ENCODE data around the gene CGNL1. TPM values are rescaled to one million over a fixed set of nuclear protein-coding genes. Genes with fewer than 3 reads are reported as not detected.

The CGNL1 gene
- polyA plus RNA-seq, 1 experiment = 0.06 TPM

- POLR2A ChIA-PET = no interaction called here
- TF ChIP-seq CTCF (IDR thresholded peaks at IDR 0.05; ENCODE audit: insufficient read depth, low read depth, low read length) = no peak
- H3K36me3 ChIP-seq (ENCODE audit: control insufficient read depth, insufficient read depth, low read length) = no peaks in the 10 kb centered on the region
- DNase-seq (ENCODE audit: low read depth) = no peak
- CTCF ChIA-PET = interaction anchor here (2.1 kb wide), 2 partner anchors 21 to 166 kb away, joined by 8 to 9 read pairs; no protein-coding TSS in a partner anchor
- no peak overlapping the region for H3K4me3 ChIP-seq (ENCODE audit: low read depth, low read length)
- H3K27me3 ChIP-seq (ENCODE audit: control insufficient read depth, insufficient read depth, low read length) = no peaks in the 10 kb centered on the region
These were observed 130.8 kb downstream of the CGNL1 start for GRCh38 chr15:57507111-57507510.

GRCh38 chr15:57509126-57509525 lies 132.8 kb downstream of the CGNL1 start:
- H3K4me3 ChIP-seq (ENCODE audit: low read depth, low read length) = no peak overlapping the region
- CTCF ChIA-PET = interaction anchor here (0.7 to 2.0 kb wide), 6 partner anchors 8 to 1017 kb away, joined by 3 to 7 read pairs (median 4); no protein-coding TSS in a partner anchor
- H3K36me3 ChIP-seq (ENCODE audit: control insufficient read depth, insufficient read depth, low read length) = no peaks in the 10 kb centered on the region
- POLR2A ChIA-PET = no interaction called here
- no peak for DNase-seq (ENCODE audit: low read depth)
- no peaks in the 10 kb centered on the region for H3K27me3 ChIP-seq (ENCODE audit: control insufficient read depth, insufficient read depth, low read length)
- TF ChIP-seq CTCF (IDR thresholded peaks at IDR 0.05; ENCODE audit: insufficient read depth, low read depth, low read length) = no peak

- H3K27me3 ChIP-seq (ENCODE audit: control insufficient read depth, insufficient read depth, low read length) = no peaks in the 10 kb centered on the region
- no peak overlapping the region for H3K4me3 ChIP-seq (ENCODE audit: low read depth, low read length)
- POLR2A ChIA-PET = no interaction called here
- DNase-seq (ENCODE audit: low read depth) = no peak
- TF ChIP-seq CTCF (IDR thresholded peaks at IDR 0.05; ENCODE audit: insufficient read depth, low read depth, low read length) = no peak
- no peaks in the 10 kb centered on the region for H3K36me3 ChIP-seq (ENCODE audit: control insufficient read depth, insufficient read depth, low read length)
- CTCF ChIA-PET = interaction anchor here (1.0 to 1.8 kb wide), 3 partner anchors 18 to 1018 kb away, joined by 3 to 7 read pairs (median 4); no protein-coding TSS in a partner anchor
These were observed 133.7 kb downstream of the CGNL1 start for GRCh38 chr15:57509965-57510364.

- TF ChIP-seq CTCF (IDR thresholded peaks at IDR 0.05; ENCODE audit: insufficient read depth, low read depth, low read length) = no peak
- DNase-seq (ENCODE audit: low read depth) = no peak
- CTCF ChIA-PET = interaction anchor here (2.3 kb wide), 1 partner anchor 170 kb away, joined by 6 read pairs; no protein-coding TSS in a partner anchor
- Histone ChIP-seq H3K36me3 (ENCODE audit: control insufficient read depth, insufficient read depth, low read length) (no peaks in the 10 kb centered on the region), H3K27me3 (ENCODE audit: control insufficient read depth, insufficient read depth, low read length) (no peaks in the 10 kb centered on the region), H3K4me3 (ENCODE audit: low read depth, low read length) (no peak overlapping the region)
- POLR2A ChIA-PET = no interaction called here
These were observed 134.3 kb downstream of the CGNL1 start for GRCh38 chr15:57510647-57511046.

GRCh38 chr15:57516327-57517029 lies 140.2 kb downstream of the CGNL1 start:
- no peaks in the 10 kb centered on the region for H3K27me3 ChIP-seq (ENCODE audit: control insufficient read depth, insufficient read depth, low read length)
- ChIA-PET CTCF (interaction anchor here (1.2 to 2.4 kb wide), 4 partner anchors 11 to 176 kb away, joined by 3 to 9 read pairs (median 6); no protein-coding TSS in a partner anchor), POLR2A (no interaction called here)
- no peaks in the 10 kb centered on the region for H3K36me3 ChIP-seq (ENCODE audit: control insufficient read depth, insufficient read depth, low read length)
- no peak overlapping the region for H3K4me3 ChIP-seq (ENCODE audit: low read depth, low read length)
- TF ChIP-seq CTCF (IDR thresholded peaks at IDR 0.05; ENCODE audit: insufficient read depth, low read depth, low read length) = no peak
- no peak for DNase-seq (ENCODE audit: low read depth)

All from BJ (cell line).